RWPE1 (cell line): ENCODE results near the gene EDIL3.

Experiments
- CTCF ChIA-PET: fragments of 350-600 bp; sonication (Branson Sonifier 250); formaldehyde crosslinking; extraction: SDS; loops from one replicate; lab custom pipeline; 2021; lab: Yijun Ruan, JAX
- POLR2A ChIA-PET: fragments of 400-600 bp; formaldehyde crosslinking; extraction: SDS; loops from one replicate; lab custom pipeline; 2020; ENCODE audit warnings: antibody characterized with exemption; ENCODE audit not compliant: low non-redundant PET; lab: Yijun Ruan, JAX
- DNase-seq: peaks from one replicate; pipeline ENCODE4 v3.0.0; 2012; ENCODE audit warnings: low spot score
- H3K27ac ChIP-seq: fragments of 450-650 bp; 2 replicates; pipeline ENCODE4 v1.5.1; 2017
- CTCF ChIP-seq: fragments of 450-650 bp; conservative IDR thresholded peaks from 2 replicates; pipeline ENCODE4 v1.5.1; 2017; ENCODE audit warnings: low read depth, mild to moderate bottlenecking

EDIL3 gene

GRCh38 chr5:84257061-84257460 lies 127.6 kb downstream of the EDIL3 start:
- ChIA-PET POLR2A (no interaction called here), CTCF (no interaction called here)
- no peak for DNase-seq
- no peak overlapping the region for H3K27ac ChIP-seq
- TF ChIP-seq CTCF, result no peak

- ChIA-PET POLR2A (no interaction called here), CTCF (interaction anchor here (0.6 to 1.3 kb wide), 6 partner anchors 166 to 904 kb away, joined by 3 to 9 read pairs (median 3); no protein-coding TSS in a partner anchor)
- peak; percentile 34 for DNase-seq
- no peak overlapping the region for H3K27ac ChIP-seq
- peak; percentile 24; the same call in 1 of the 2 replicates for TF ChIP-seq CTCF
These were observed 129.4 kb downstream of the EDIL3 start for GRCh38 chr5:84255315-84255714.

- ChIA-PET CTCF (interaction anchor here (0.6 kb wide), 1 partner anchor 1675 kb away, joined by 3 read pairs; no protein-coding TSS in a partner anchor), POLR2A (no interaction called here)
- TF ChIP-seq CTCF, result no peak
- DNase-seq, result no peak
- H3K27ac ChIP-seq, result no peak overlapping the region
These were observed 130.7 kb downstream of the EDIL3 start for GRCh38 chr5:84253946-84254345.

GRCh38 chr5:84251503-84251902 lies 133.2 kb downstream of the EDIL3 start:
- no peak overlapping the region for H3K27ac ChIP-seq
- POLR2A ChIA-PET, result no interaction called here
- DNase-seq, result no peak
- TF ChIP-seq CTCF, result no peak
- CTCF ChIA-PET, result no interaction called here

- CTCF ChIA-PET, result interaction anchor here (0.6 kb wide), 1 partner anchor 767 kb away, joined by 4 read pairs; no protein-coding TSS in a partner anchor
- POLR2A ChIA-PET, result interaction anchor here (0.6 kb wide), 1 partner anchor 532 kb away, joined by 3 read pairs; no protein-coding TSS in a partner anchor
- DNase-seq, result peak; percentile 46
These were observed 134.6 kb downstream of the EDIL3 start for GRCh38 chr5:84249918-84250630.

GRCh38 chr5:84248013-84248412 lies 136.7 kb downstream of the EDIL3 start:
- no peak overlapping the region for H3K27ac ChIP-seq
- DNase-seq, result no peak
- POLR2A ChIA-PET, result no interaction called here
- CTCF ChIA-PET, result no interaction called here
- no peak for TF ChIP-seq CTCF

More at GRCh38 chr5:84249918-84250630, 134.6 kb downstream of the EDIL3 start:
- no peak for TF ChIP-seq CTCF
- H3K27ac ChIP-seq, result no peak overlapping the region
